Ureter (tissue), 1 donor: ENCODE measurements around the gene KSR2. TPM values are rescaled to one million over a fixed set of nuclear protein-coding genes. Genes with fewer than 3 reads are reported as not detected.

Source experiments
- DNase-seq: peaks from one replicate; pipeline ENCODE4 v3.0.0-alpha.2; 2020; ENCODE audit warnings: low spot score
- total RNA-seq: library from RNA; stranded (reverse); gene quantifications from one replicate; pipeline ENCODE4 v1.2.4, GENCODE V29; 2023
- donor health status: DM: yes; HTN: yes; CAD: no.

The KSR2 gene
- total RNA-seq, 1 donor from 2014 or later: 8.6 TPM

DNA sequence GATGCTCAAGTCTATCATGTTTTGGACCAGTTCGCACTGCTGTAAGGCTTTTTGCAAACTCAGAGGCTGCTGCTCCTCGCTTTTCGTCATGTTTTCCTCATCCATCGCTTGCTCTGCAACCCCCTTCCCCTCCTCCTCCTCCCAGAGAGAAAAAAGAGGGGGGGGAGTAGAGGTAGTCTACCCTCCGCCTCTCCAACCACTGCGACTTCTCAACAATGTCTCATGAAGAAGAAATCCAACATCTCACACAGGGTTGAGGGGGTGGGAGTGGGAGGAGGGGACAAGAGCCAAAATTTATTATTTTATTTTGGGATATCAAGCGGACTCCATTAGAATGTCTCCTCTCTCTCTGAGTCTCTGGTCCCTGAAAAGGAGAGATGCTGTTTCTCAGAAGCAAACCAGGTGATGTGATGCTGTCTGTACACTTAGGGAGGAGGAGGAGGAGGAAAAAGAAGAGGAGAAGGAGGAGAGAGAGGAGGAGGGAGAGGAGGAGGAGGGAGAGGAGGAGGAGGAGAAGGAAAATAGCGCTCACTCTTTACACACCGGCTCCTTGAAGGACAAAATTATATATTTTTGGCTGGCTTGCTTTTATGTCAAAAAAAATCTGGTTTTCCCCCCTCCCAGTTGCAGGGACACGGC lies 520 bp downstream of the KSR2 start:
- DNase-seq: no peak

- no peak for DNase-seq
Measured at GRCh38 chr12:117967512-117967911, 1.3 kb downstream of the KSR2 start.

DNA sequence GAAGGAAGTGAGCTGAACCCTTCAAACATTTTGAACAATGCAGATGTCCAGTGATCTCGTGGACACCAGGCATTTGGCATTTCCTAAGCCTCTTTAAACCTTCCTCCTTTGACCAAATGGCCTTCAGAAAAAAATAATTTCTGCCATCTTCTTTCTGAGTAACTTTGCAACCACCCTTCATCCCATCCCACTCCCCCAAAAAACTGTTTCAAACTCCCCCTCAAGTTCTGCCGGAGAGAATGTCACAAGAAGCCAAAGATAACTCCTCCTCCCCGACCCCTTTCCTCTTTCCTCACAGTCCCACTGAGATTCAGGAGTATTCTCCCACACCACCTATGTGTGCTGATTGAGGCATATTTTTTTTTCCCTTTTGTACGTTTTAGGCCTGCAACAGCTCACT lies 1.7 kb downstream of the KSR2 start:
- no peak for DNase-seq

DNA sequence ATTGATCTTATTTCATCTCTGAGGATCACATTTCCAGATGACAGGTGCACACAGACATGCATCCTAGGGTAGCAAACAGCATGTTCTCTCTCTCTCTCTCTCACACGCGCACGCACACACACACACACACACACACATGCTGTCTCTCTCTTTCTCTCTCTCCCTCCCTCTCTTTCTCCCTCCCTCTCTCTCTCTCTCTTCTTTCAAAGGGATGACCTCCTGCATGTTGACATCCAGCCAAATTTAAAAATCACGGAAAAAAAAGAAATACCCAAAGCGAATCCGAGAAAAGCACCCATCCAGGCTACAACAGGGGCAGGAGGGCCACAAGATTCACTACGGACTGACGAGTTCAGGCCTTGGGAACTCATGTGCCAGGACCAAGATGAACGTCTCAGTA lies 2.3 kb downstream of the KSR2 start:
- DNase-seq: no peak

GRCh38 chr12:117963836-117964235 lies 5.0 kb downstream of the KSR2 start:
- no peak for DNase-seq

DNA sequence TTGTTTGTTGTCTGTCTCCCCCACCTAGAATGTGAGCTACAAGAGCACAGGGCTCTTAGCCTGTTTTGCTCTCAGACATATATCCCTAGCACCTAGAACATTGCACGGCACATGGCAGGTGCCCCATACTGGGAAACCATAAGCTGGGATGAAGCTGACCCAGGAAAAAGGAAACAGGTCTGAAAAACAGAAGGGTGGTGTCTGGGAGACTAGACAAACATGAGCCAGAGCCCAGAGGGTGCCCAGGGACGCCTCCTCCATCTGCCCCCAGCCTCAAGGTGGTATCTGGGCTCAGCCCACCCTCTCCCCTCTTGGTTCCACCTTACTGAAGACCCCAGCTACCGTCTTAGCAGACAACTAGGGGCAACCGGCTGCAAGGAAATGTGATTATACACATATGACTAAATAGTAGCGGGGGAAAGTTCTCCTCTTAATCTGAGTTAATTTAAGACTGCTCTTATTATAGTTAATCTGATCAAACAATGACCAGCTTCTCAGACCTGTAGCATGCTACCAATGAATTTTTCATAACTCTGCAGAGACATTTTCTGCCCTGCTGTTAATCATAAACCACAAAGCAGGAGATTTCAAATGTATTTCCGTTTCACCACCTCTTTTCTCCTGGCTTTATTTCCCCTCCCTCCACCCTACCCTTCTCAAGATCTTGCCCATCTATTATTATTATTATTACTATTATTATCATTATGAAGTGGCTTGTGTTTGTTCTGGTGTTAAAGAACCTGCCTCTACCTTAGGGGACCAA lies 31.9 kb downstream of the KSR2 start:
- no peak for DNase-seq

GRCh38 chr12:117933545-117933944 lies 35.2 kb downstream of the KSR2 start:
- no peak for DNase-seq

- no peak for DNase-seq
Measured at GRCh38 chr12:117926391-117926899, 42.3 kb downstream of the KSR2 start.

GRCh38 chr12:117921929-117922777 lies 46.6 kb downstream of the KSR2 start:
- no peak for DNase-seq

- no peak for DNase-seq
Measured at GRCh38 chr12:117919479-117919878, 49.3 kb downstream of the KSR2 start.

- DNase-seq: no peak
Measured at GRCh38 chr12:117914686-117915085, 54.1 kb downstream of the KSR2 start.

DNA sequence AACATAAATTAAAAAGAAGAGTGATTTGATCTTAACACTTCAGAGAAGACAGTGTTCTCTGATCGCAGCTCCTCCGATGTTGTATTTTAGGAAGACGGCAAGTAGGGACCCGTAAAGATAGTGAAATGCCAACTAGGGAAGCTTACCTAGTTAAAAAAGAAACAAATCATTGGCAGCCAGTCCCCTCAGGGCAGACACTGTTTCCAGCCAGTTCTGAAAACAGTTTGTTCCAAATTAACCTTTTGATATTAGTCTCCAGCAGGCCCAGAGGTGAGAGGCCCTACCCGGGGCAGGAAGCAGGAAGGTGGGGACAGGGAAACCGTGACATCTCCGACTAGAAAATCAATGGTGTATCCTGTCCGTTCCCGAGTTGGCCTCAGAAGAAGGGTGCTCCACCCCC lies 56.0 kb downstream of the KSR2 start:
- DNase-seq: no peak

- no peak for DNase-seq
Measured at GRCh38 chr12:117908411-117908810, 60.4 kb downstream of the KSR2 start.

DNA sequence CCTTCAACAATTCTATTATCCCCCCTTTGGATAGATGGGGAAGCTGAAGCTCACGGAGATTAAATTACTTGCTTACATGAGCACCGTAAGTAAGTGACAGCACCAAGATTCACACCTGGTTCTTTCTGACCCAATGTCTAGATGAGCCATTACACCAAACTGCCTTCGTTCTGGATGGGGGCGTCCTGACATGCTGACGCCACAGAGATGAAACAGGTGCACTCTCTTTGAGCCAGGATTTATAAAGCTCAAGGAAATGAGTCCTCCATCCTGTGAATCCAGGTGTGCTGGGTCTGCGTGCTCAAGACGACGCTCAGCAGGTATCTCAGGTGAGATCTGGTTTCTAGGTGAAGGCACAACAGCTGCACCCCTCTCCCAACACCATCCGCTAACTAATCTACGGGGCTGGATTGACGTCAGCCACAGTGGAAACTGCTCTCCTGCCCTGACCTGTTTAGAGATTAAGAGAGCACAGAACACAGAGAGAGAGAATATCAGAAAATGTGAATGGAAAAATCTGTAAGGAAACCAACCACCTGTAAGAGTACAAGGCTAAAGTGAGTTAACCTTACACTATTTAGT lies 61.6 kb downstream of the KSR2 start:
- DNase-seq: no peak

GRCh38 chr12:117904051-117904450 lies 64.7 kb downstream of the KSR2 start:
- no peak for DNase-seq

GRCh38 chr12:117903110-117903840 lies 65.5 kb downstream of the KSR2 start:
- DNase-seq: no peak

DNA sequence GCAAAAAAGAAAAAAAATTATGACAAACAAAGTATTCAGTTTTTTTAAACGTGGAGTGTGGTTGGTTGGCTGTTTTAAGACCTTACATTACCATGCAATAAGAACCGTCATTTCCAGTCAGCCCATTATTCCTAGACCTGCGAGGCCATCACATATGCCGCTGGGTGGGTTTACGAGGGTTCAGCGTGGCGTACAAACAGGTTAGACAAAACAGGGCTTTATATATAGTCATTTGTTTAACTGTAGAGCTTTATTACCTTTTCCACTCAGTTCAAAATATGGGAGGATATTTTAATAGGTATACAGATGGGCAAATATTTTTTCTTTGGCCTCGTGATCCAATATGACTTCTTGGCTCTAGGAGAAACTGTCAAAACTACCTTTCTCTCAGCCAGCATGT lies 67.2 kb downstream of the KSR2 start:
- no peak for DNase-seq

- DNase-seq: no peak
Measured at GRCh38 chr12:117900561-117900960, 68.2 kb downstream of the KSR2 start.

DNA sequence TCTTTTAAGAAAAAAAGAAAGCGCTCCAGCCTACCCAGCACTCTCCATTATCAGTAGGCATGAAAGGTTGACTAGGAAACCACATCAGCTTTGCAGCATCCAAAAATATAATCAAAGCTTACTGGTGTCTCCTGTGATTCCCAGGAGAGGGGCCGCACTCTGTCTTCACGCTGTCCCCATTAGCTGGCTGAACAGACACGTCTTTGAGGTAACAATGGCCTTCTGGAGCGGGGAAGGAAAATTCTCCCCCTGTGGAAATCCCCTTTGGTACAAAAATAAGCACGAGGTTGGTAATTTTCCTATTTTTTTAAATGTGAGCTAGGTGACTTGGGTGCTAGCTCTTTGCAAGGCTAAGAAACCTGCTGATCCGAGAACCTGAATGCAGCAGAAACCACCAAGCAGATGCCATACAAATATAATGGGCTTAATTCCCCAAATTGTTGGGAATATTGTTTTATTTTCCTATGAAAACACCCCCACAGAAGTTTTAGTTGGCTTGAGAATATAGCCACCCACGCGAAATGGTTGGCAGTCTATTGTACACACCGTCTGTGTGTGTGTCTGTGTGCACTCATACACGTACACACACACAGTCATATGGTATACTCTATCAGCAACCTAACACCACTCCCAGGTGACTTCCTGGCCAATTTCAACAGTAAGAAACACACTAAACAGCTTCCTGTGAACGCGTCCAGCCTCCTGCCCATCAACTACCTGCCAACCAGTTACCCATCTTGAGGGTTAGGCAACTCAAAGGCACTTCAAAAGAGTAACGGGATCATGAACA lies 71.2 kb downstream of the KSR2 start:
- no peak for DNase-seq

- DNase-seq: no peak
Measured at GRCh38 chr12:117896009-117896408, 72.8 kb downstream of the KSR2 start.

- DNase-seq: no peak
Measured at GRCh38 chr12:117892441-117892840, 76.3 kb downstream of the KSR2 start.
